Measurements from ENCODE around the gene STARD13.

Gene STARD13

GRCh38 chr13:33274264-33274663, 11.3 kb downstream of the STARD13 start:
- H3K9me3 ChIP-seq (replicated peaks; ENCODE audit: insufficient read depth, low read length) = no peaks in the 10 kb centered on the region
- H3K4me1 ChIP-seq (ENCODE audit: low read length) = no peaks in the 10 kb centered on the region
- no peak for DNase-seq
- no peaks in the 10 kb centered on the region for H3F3A ChIP-seq (ENCODE audit: insufficient read depth, low read length)
- no peak overlapping the region for H2AFZ ChIP-seq (ENCODE audit: low read length)
- TF ChIP-seq EZH2 (optimal IDR thresholded peaks at IDR 0.05; ENCODE audit: low read depth, low read length) (no peak), EZH2phosphoT487 (IDR thresholded peaks at IDR 0.05; ENCODE audit: low read length) (no peak)
- TF ChIP-seq, protein P1, sequence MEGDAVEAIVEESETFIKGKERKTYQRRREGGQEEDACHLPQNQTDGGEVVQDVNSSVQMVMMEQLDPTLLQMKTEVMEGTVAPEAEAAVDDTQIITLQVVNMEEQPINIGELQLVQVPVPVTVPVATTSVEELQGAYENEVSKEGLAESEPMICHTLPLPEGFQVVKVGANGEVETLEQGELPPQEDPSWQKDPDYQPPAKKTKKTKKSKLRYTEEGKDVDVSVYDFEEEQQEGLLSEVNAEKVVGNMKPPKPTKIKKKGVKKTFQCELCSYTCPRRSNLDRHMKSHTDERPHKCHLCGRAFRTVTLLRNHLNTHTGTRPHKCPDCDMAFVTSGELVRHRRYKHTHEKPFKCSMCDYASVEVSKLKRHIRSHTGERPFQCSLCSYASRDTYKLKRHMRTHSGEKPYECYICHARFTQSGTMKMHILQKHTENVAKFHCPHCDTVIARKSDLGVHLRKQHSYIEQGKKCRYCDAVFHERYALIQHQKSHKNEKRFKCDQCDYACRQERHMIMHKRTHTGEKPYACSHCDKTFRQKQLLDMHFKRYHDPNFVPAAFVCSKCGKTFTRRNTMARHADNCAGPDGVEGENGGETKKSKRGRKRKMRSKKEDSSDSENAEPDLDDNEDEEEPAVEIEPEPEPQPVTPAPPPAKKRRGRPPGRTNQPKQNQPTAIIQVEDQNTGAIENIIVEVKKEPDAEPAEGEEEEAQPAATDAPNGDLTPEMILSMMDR (IDR thresholded peaks at IDR 0.05; ENCODE audit: low read length) = no peak
- no peak overlapping the region for H3K4me2 ChIP-seq (ENCODE audit: low read depth, low read length)
- no peak overlapping the region for H3K9ac ChIP-seq (ENCODE audit: low read length)
- H3K27me3 ChIP-seq (replicated peaks; ENCODE audit: insufficient read depth, low read length) = no peaks in the 10 kb centered on the region
- H3K36me3 ChIP-seq (replicated peaks; ENCODE audit: insufficient read depth, low read length) = no peaks in the 10 kb centered on the region
- no peaks in the 10 kb centered on the region for H3K9me2 ChIP-seq (replicated peaks; ENCODE audit: insufficient read depth, low read length)
- H3K27ac ChIP-seq (ENCODE audit: low read length) = no peak overlapping the region
- no peaks in the 10 kb centered on the region for H4K20me1 ChIP-seq (ENCODE audit: insufficient read depth, low read length)
- no peaks in the 10 kb centered on the region for H3K79me2 ChIP-seq (ENCODE audit: low read length)
- H3K4me3 ChIP-seq (ENCODE audit: low read length) = no peak overlapping the region

DNA sequence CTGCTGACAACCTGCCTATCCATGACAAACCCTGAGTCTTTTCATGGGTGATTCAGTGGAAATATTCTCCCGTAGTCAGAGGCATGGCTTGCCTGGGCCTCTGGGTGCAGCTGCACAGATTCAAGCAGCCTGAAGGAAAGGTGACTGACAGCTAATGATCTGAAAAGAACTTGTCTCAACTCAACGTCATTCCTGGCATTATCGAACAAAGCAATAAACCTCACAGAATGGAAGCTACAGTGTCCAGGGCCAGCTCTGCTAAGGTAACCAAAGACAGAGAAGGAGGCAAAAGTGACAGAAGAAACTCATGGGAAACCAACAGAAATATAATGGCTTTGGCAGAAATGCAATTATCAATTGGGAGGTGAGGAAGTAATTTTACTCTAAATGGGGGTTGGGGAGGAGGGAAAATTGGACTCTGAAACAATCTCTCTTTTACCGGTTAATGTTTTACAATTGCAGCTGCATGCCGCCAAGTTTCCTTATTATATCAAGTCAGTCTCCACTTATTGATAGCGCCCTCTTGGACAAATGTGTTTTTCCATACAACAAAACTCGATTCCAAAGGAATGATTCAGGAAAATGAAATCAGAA, 12.9 kb downstream of the STARD13 start:
- H3K9me2 ChIP-seq (replicated peaks; ENCODE audit: insufficient read depth, low read length) = no peaks in the 10 kb centered on the region
- no peaks in the 10 kb centered on the region for H3K4me1 ChIP-seq (ENCODE audit: low read length)
- H3K9ac ChIP-seq (ENCODE audit: low read length) = no peak overlapping the region
- no peaks in the 10 kb centered on the region for H3K9me3 ChIP-seq (replicated peaks; ENCODE audit: insufficient read depth, low read length)
- H3K27me3 ChIP-seq (replicated peaks; ENCODE audit: insufficient read depth, low read length) = no peaks in the 10 kb centered on the region
- H2AFZ ChIP-seq (ENCODE audit: low read length) = no peak overlapping the region
- TF ChIP-seq EZH2 (optimal IDR thresholded peaks at IDR 0.05; ENCODE audit: low read depth, low read length) = no peak
- no peak for TF ChIP-seq EZH2phosphoT487 (IDR thresholded peaks at IDR 0.05; ENCODE audit: low read length)
- TF ChIP-seq, protein P1 (IDR thresholded peaks at IDR 0.05; ENCODE audit: low read length) = no peak
- H3F3A ChIP-seq (ENCODE audit: insufficient read depth, low read length) = no peaks in the 10 kb centered on the region
- H3K4me2 ChIP-seq (ENCODE audit: low read depth, low read length) = no peak overlapping the region
- no peak overlapping the region for H3K27ac ChIP-seq (ENCODE audit: low read length)
- no peaks in the 10 kb centered on the region for H3K36me3 ChIP-seq (replicated peaks; ENCODE audit: insufficient read depth, low read length)
- DNase-seq = no peak
- no peak overlapping the region for H3K4me3 ChIP-seq (ENCODE audit: low read length)
- H4K20me1 ChIP-seq (ENCODE audit: insufficient read depth, low read length) = no peaks in the 10 kb centered on the region
- no peaks in the 10 kb centered on the region for H3K79me2 ChIP-seq (ENCODE audit: low read length)

DNA sequence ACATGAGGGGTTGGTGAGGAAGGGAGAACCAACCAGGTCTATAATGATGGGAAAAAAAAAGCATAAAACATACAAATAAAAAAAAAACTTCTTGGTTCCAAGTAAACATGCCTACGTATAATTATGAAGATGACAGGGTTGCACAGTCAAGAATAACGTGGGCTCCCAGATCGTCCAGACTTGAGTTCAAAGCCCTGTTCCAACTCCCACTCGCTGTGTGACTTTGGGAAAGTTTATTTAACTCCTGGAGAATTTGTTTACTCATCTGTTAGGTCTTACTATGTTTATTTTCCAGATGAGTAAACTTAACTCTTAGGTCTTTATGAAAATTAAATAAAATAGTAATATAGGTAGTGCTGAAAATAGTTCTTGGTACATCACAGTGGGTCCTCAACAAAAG, 13.8 kb downstream of the STARD13 start:
- Histone ChIP-seq H3K4me2 (ENCODE audit: low read depth, low read length) (no peak overlapping the region), H3K9me3 (replicated peaks; ENCODE audit: insufficient read depth, low read length) (no peaks in the 10 kb centered on the region), H4K20me1 (ENCODE audit: insufficient read depth, low read length) (no peaks in the 10 kb centered on the region), H3K79me2 (ENCODE audit: low read length) (no peaks in the 10 kb centered on the region), H3K27me3 (replicated peaks; ENCODE audit: insufficient read depth, low read length) (no peaks in the 10 kb centered on the region), H3K9ac (ENCODE audit: low read length) (no peak overlapping the region), H3K4me1 (ENCODE audit: low read length) (no peaks in the 10 kb centered on the region), H3K9me2 (replicated peaks; ENCODE audit: insufficient read depth, low read length) (no peaks in the 10 kb centered on the region), H3K27ac (ENCODE audit: low read length) (no peak overlapping the region), H3K36me3 (replicated peaks; ENCODE audit: insufficient read depth, low read length) (no peaks in the 10 kb centered on the region), H3F3A (ENCODE audit: insufficient read depth, low read length) (no peaks in the 10 kb centered on the region), H2AFZ (ENCODE audit: low read length) (no peak overlapping the region), H3K4me3 (ENCODE audit: low read length) (no peak overlapping the region)
- TF ChIP-seq EZH2 (optimal IDR thresholded peaks at IDR 0.05; ENCODE audit: low read depth, low read length) (no peak), EZH2phosphoT487 (IDR thresholded peaks at IDR 0.05; ENCODE audit: low read length) (no peak)
- TF ChIP-seq, protein P1 (IDR thresholded peaks at IDR 0.05; ENCODE audit: low read length) = no peak
- DNase-seq = no peak

All from MM.1S (cell line).